IPS-15b (cell line): ENCODE data around the gene BRINP1.
A peak's percentile ranks its signal among the peaks of the same experiment; 100 is the strongest.

Experiments used
- H3K27me3 ChIP-seq: one replicate; pipeline ENCODE4 v1.6.1; 2013; ENCODE audit warnings: low read length; ENCODE audit not compliant: control insufficient read depth, insufficient read depth
- H3K36me3 ChIP-seq: one replicate; pipeline ENCODE4 v1.6.1; 2013; ENCODE audit warnings: low read length; ENCODE audit not compliant: control insufficient read depth, insufficient read depth
- H3K4me1 ChIP-seq: one replicate; pipeline ENCODE4 v1.6.1; 2013; ENCODE audit warnings: mild to moderate bottlenecking, low read length; ENCODE audit not compliant: control insufficient read depth, insufficient read depth
- H3K4me3 ChIP-seq: one replicate; pipeline ENCODE4 v1.5.1; 2013; ENCODE audit warnings: low read depth, low read length
- H3K9ac ChIP-seq: one replicate; pipeline ENCODE4 v1.6.1; 2013; ENCODE audit warnings: low read depth, mild to moderate bottlenecking, low read length
- H3K9me3 ChIP-seq: one replicate; pipeline ENCODE4 v1.6.1; 2013; ENCODE audit warnings: mild to moderate bottlenecking, low read length; ENCODE audit not compliant: control insufficient read depth, insufficient read depth

The BRINP1 gene

GRCh38 chr9:119289740-119290433 lies 79.3 kb downstream of the BRINP1 start:
- Histone ChIP-seq H3K27me3 (no peaks in the 10 kb centered on the region), H3K4me1 (peaks cover 18% of the 10 kb centered on the region)

GRCh38 chr9:119284587-119285337 lies 84.5 kb downstream of the BRINP1 start:
- Histone ChIP-seq H3K27me3 (no peaks in the 10 kb centered on the region), H3K9ac (no peak overlapping the region), H3K9me3 (no peaks in the 10 kb centered on the region), H3K36me3 (no peaks in the 10 kb centered on the region), H3K4me3 (no peak overlapping the region), H3K4me1 (peaks cover 23% of the 10 kb centered on the region)

More at GRCh38 chr9:119289740-119290433, 79.3 kb downstream of the BRINP1 start:
- Histone ChIP-seq H3K36me3 (no peaks in the 10 kb centered on the region), H3K9me3 (no peaks in the 10 kb centered on the region), H3K4me3 (no peak overlapping the region), H3K9ac (no peak overlapping the region)

GRCh38 chr9:119284118-119284517 lies 85.1 kb downstream of the BRINP1 start:
- H3K4me1 ChIP-seq = peaks cover 23% of the 10 kb centered on the region
- H3K4me3 ChIP-seq = no peak overlapping the region
- no peaks in the 10 kb centered on the region for H3K27me3 ChIP-seq
- no peaks in the 10 kb centered on the region for H3K9me3 ChIP-seq
- H3K36me3 ChIP-seq = no peaks in the 10 kb centered on the region
- H3K9ac ChIP-seq = no peak overlapping the region

- Histone ChIP-seq H3K27me3 (no peaks in the 10 kb centered on the region), H3K9me3 (no peaks in the 10 kb centered on the region), H3K4me3 (peak overlapping the region; percentile 48), H3K4me1 (peaks cover 23% of the 10 kb centered on the region), H3K36me3 (no peaks in the 10 kb centered on the region), H3K9ac (no peak overlapping the region)
Measured at GRCh38 chr9:119283078-119283794, 86.0 kb downstream of the BRINP1 start.

GRCh38 chr9:119282476-119283077 lies 86.7 kb downstream of the BRINP1 start:
- Histone ChIP-seq H3K4me3 (peak overlapping the region; percentile 48), H3K36me3 (no peaks in the 10 kb centered on the region)

GRCh38 chr9:119280740-119281485 lies 88.3 kb downstream of the BRINP1 start:
- no peaks in the 10 kb centered on the region for H3K9me3 ChIP-seq
- H3K9ac ChIP-seq = no peak overlapping the region
- H3K4me3 ChIP-seq = no peak overlapping the region
- H3K27me3 ChIP-seq = no peaks in the 10 kb centered on the region
- H3K4me1 ChIP-seq = peaks cover 21% of the 10 kb centered on the region
- H3K36me3 ChIP-seq = no peaks in the 10 kb centered on the region

More at GRCh38 chr9:119282476-119283077, 86.7 kb downstream of the BRINP1 start:
- H3K27me3 ChIP-seq = no peaks in the 10 kb centered on the region
- H3K9me3 ChIP-seq = no peaks in the 10 kb centered on the region
- peaks cover 23% of the 10 kb centered on the region for H3K4me1 ChIP-seq
- H3K9ac ChIP-seq = no peak overlapping the region

GRCh38 chr9:119278171-119278570 lies 91.1 kb downstream of the BRINP1 start:
- Histone ChIP-seq H3K4me3 (no peak overlapping the region), H3K9ac (no peak overlapping the region), H3K36me3 (no peaks in the 10 kb centered on the region), H3K4me1 (peaks cover 17% of the 10 kb centered on the region), H3K27me3 (no peaks in the 10 kb centered on the region), H3K9me3 (no peaks in the 10 kb centered on the region)

- Histone ChIP-seq H3K4me3 (no peak overlapping the region), H3K27me3 (no peaks in the 10 kb centered on the region)
Measured at GRCh38 chr9:119273984-119274665, 95.1 kb downstream of the BRINP1 start.

GRCh38 chr9:119273325-119273904 lies 95.8 kb downstream of the BRINP1 start:
- H3K4me3 ChIP-seq = no peak overlapping the region
- no peaks in the 10 kb centered on the region for H3K36me3 ChIP-seq
- no peak overlapping the region for H3K9ac ChIP-seq
- peaks cover 11% of the 10 kb centered on the region for H3K4me1 ChIP-seq
- H3K27me3 ChIP-seq = no peaks in the 10 kb centered on the region
- H3K9me3 ChIP-seq = no peaks in the 10 kb centered on the region

More at GRCh38 chr9:119273984-119274665, 95.1 kb downstream of the BRINP1 start:
- Histone ChIP-seq H3K36me3 (no peaks in the 10 kb centered on the region), H3K4me1 (peaks cover 11% of the 10 kb centered on the region), H3K9me3 (no peaks in the 10 kb centered on the region), H3K9ac (no peak overlapping the region)

- H3K9ac ChIP-seq = no peak overlapping the region
- H3K4me3 ChIP-seq = no peak overlapping the region
- H3K36me3 ChIP-seq = no peaks in the 10 kb centered on the region
- H3K4me1 ChIP-seq = peaks cover 11% of the 10 kb centered on the region
- no peaks in the 10 kb centered on the region for H3K27me3 ChIP-seq
- H3K9me3 ChIP-seq = no peaks in the 10 kb centered on the region
Measured at GRCh38 chr9:119272500-119273211, 96.6 kb downstream of the BRINP1 start.
